Coronary artery (tissue), 2 donors: Measurements from ENCODE around the gene ZFP36.
"Not testable (repeated sequence)": the region's sequence is repeated elsewhere in the genome, so short reads cannot be mapped to it uniquely, and the experiment has no call there.

Experiments used
- DNase-seq: peaks from one replicate; pipeline ENCODE4 v3.0.0-alpha.2; 2017; ENCODE audit warnings: low spot score
- H3K27ac ChIP-seq, 2 donors: fragments of 200-600 bp; sonication (generic); one replicate each; pipeline ENCODE4 v1.5.1; 2016 to 2019
- H3K4me3 ChIP-seq: fragments of 200-600 bp; sonication (generic); 2 replicates; pipeline ENCODE4 v1.5.1; 2016; ENCODE audit warnings: mild to moderate bottlenecking, moderate library complexity
- TF ChIP-seq, protein P1 (sequence below): fragments of 200-600 bp; sonication (generic); IDR thresholded peaks from one replicate; pipeline ENCODE4 v1.5.1; 2019; ENCODE audit warnings: antibody characterized with exemption

ZFP36 gene

DNA sequence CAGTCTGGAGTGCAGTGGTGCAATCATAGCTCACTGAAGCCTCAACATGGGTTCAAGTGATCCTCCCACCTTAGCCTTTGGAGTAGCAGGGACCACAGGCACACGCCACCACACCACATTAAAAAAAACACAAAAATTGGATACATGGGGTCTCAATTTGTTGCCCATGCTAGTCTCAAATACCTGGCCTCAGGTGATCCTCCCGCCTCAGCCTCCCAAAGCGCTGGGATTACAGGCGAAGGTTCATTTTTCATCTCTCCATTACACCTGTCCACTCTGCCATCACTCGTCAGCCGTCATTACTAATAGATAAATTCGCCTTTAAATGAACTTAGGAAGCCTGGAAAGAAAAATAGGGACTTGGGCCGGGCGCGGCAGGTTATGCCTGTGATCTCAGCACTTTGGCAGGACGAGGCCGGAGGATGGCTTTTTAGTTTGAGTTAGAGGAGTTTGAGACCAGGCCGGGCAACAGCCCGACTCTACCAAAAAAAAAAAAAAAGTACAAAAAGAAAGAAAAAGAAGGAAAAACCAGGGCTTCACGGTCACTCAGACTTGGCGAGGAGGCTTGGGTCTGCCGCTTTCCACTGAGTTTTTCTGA lies 38.0 kb downstream of the ZFP36 start:
- TF ChIP-seq, protein P1, sequence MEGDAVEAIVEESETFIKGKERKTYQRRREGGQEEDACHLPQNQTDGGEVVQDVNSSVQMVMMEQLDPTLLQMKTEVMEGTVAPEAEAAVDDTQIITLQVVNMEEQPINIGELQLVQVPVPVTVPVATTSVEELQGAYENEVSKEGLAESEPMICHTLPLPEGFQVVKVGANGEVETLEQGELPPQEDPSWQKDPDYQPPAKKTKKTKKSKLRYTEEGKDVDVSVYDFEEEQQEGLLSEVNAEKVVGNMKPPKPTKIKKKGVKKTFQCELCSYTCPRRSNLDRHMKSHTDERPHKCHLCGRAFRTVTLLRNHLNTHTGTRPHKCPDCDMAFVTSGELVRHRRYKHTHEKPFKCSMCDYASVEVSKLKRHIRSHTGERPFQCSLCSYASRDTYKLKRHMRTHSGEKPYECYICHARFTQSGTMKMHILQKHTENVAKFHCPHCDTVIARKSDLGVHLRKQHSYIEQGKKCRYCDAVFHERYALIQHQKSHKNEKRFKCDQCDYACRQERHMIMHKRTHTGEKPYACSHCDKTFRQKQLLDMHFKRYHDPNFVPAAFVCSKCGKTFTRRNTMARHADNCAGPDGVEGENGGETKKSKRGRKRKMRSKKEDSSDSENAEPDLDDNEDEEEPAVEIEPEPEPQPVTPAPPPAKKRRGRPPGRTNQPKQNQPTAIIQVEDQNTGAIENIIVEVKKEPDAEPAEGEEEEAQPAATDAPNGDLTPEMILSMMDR: no peak
- Histone ChIP-seq H3K27ac (peak overlapping the region; percentile 93 to 98), H3K4me3 (peak overlapping the region; percentile 73)
- DNase-seq: no peak

DNA sequence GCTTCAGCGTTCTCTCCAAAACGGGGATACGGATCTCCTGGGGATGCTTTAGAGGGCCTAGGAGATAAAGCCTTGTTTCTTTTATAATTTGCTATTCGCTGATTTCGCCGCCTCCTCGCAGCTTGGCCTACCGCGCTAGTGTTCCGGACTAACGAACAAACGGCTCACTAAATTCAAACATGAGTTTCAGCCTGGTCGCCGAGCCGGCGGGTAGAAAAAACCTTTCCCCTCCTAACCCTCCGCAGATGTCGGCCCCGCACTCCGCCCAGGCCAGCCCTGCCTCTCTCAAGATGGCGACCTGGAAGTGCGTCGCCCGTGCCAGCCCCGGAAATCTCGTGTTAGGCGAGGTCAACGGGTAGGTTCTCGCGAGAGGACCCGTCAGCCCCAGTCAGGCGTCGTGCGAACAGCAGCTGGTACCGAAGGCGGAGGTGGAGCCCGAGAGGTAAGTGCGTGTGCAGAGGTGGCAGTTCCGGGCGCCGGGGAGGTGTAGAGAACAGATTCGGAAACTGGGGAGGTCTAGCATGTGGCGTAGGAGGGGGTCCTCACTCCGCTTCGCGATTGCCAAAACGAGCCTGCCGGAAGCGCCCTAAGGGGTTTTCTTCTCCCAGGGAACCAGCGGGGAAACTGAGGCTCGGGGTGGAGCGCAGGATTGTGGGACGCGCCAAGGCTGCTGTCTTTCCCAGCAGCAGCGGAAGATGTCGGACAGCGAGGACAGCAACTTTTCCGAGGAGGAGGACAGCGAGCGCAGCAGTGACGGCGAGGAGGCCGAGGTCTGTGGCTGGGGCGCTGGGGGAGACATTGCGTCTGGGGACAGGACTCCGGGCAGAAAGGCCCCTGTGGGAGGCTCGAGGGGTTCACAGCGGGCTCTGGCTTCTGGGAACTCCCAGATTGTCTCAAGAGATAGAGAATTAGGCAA lies 38.8 kb downstream of the ZFP36 start, which contains the start of gene SUPT5H:
Gene SUPT5H, plus strand, starts transcription at position 387 of the 916 bp plus-strand sequence. Its CDS starts 309 bp downstream, at position 696.
- DNase-seq: peak; percentile 98
- peak within 1 kb of the TSS; percentile 73 for H3K4me3 ChIP-seq
- TF ChIP-seq, protein P1: no peak
- H3K27ac ChIP-seq: peak within 1 kb of the TSS; percentile 93 to 98

DNA sequence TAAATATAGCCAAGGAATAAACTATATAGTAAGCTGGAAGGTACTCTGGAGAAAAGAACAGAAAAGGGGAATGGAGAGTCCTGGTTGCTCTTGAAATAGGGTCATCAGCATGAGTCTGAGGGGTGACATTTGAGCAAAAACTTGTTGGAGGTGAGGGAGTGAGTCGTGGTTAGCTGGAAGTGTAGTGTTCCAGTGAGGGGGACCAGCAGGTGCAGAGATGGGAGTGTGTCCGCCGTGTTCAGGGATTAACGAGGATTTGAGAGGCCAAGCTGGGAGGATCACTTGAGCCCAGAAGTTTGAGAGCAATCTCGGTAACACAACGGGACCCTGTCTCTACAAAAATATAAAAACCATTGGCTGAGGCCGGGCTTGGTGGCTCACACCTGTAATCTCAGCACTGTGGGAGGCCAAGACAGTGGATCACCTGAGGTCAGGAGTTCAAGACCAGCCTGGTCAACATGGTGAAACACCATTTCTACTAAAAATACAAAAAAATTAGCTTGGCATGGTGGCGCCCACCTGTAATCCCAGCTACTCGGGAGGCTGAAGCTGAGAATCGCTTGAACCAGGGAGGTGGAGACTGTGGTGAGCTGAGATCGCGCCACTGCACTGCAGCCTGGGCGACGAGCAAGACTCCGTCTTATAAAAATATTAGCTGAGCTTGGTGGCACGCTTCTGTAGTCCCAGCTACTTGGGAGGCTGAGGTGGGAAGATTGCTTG lies 39.9 kb downstream of the ZFP36 start:
- DNase-seq: no peak
- Histone ChIP-seq H3K4me3 (peak overlapping the region; percentile 73), H3K27ac (peak overlapping the region in 1 of 2 donors; percentile 98)
- TF ChIP-seq, protein P1: no peak

DNA sequence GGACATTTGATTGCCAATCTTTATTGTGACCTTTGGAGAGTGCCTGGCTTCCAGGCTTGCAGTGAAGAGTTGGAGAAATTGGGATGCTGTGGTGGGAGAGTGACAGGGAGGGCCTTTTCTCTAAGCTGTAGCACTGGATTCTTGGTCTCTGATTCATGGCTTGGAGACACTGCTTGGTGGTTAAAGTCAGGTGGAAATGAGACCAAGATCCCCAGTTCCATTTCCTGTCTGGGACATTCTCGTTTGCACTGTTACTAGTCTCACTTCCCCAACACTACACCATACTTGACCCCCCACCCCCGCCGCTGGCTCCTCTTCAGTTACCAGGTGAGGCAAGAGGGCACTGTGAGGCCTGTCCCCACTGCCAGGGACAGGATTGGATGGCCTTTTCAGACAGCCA lies 41.6 kb downstream of the ZFP36 start:
- DNase-seq: no peak
- Histone ChIP-seq H3K27ac (no peak overlapping the region), H3K4me3 (no peak overlapping the region)
- TF ChIP-seq, protein P1: no peak

DNA sequence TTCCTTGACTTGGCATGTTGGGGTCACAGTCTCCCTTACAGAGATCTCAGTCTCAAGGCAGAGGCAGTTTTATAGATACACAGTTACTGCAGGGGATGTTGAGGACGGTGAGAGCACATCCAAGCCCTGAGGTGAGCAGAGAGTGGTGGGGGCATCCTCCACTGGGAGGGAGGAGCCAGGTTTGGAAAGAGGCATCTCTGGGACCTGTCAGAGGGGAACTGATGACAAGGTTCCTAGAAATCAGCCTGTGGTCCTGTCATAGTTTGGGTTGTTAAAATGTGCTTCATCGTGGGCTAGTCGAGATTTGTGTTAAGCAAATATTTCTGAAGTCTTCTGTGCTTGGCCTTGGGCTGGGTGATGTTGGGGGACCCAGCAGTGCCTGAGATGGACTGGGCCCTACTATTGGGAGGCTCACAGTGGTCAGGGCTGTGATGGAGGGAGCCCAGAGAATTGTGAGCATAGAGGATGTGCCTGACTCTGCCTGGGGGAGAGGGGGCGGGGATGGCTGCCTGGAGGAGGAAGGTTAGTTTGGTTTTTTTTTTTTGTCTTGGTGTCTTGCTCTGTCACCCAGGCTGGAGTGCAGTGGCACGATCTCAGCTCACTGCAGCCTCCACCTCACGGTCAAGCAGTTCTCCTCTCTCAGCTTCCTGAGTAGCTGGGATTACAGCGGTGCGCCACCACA lies 42.6 kb downstream of the ZFP36 start:
- Histone ChIP-seq H3K4me3 (no peak overlapping the region), H3K27ac (no peak overlapping the region)
- DNase-seq: no peak
- TF ChIP-seq, protein P1: no peak

DNA sequence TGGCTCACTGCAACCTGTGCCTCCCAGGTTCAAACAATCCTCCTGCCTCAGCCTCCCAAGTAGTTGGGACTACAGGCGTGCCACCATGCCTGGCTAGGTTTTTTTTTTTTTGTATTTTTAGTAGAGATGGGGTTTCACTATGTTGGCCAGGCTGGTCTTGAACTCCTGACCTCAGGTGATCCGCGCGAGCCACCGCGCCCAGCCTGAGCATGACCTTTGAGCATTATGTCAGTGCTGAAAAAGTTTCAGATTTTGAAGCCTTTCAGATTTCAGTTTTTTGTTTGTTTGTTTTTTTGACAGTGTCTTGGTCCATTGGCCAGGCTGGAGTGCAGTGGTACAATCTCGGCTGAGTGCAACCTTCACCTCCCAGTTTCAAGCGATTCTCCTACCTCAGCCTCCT lies 44.6 kb downstream of the ZFP36 start:
- DNase-seq, H3K27ac ChIP-seq, H3K4me3 ChIP-seq: not testable (repeated sequence)
